Measurements from ENCODE around the gene MYT1.

MYT1 gene

GRCh38 chr20:64161356-64162238 is 2.7 kb upstream of the MYT1 start:
- DNase-seq (ENCODE audit: insufficient read length, low spot score) (no peak), FAIRE-seq (no peak)
- TF ChIP-seq POLR2A (IDR thresholded peaks at IDR 0.05; ENCODE audit: low read depth, low read length): no peak

GRCh38 chr20:64162239-64162910 is 1.9 kb upstream of the MYT1 start:
- TF ChIP-seq POLR2A (IDR thresholded peaks at IDR 0.05; ENCODE audit: low read depth, low read length): no peak
- no peak for DNase-seq (ENCODE audit: insufficient read length, low spot score)
- no peak for FAIRE-seq

GRCh38 chr20:64163776-64164122 is 503 bp upstream of the MYT1 start:
- no peak for TF ChIP-seq POLR2A (IDR thresholded peaks at IDR 0.05; ENCODE audit: low read depth, low read length)
- FAIRE-seq (no peak), DNase-seq (ENCODE audit: insufficient read length, low spot score) (no peak)

- DNase-seq (ENCODE audit: insufficient read length, low spot score): no peak
- FAIRE-seq: no peak
- no peak for TF ChIP-seq POLR2A (IDR thresholded peaks at IDR 0.05; ENCODE audit: low read depth, low read length)
Observed at GRCh38 chr20:64165866-64166600, 1.8 kb downstream of the MYT1 start.

GRCh38 chr20:64166721-64167615 is 2.7 kb downstream of the MYT1 start:
- FAIRE-seq: no peak
- TF ChIP-seq POLR2A (IDR thresholded peaks at IDR 0.05; ENCODE audit: low read depth, low read length): no peak
- DNase-seq (ENCODE audit: insufficient read length, low spot score): no peak

GRCh38 chr20:64167676-64168075 is 3.4 kb downstream of the MYT1 start:
- FAIRE-seq: no peak
- no peak for TF ChIP-seq POLR2A (IDR thresholded peaks at IDR 0.05; ENCODE audit: low read depth, low read length)
- DNase-seq (ENCODE audit: insufficient read length, low spot score): no peak

- FAIRE-seq (no peak), DNase-seq (ENCODE audit: insufficient read length, low spot score) (no peak)
- no peak for TF ChIP-seq POLR2A (IDR thresholded peaks at IDR 0.05; ENCODE audit: low read depth, low read length)
Observed at GRCh38 chr20:64168381-64169090, 4.3 kb downstream of the MYT1 start.

- no peak for DNase-seq (ENCODE audit: insufficient read length, low spot score)
- no peak for FAIRE-seq
- TF ChIP-seq POLR2A (IDR thresholded peaks at IDR 0.05; ENCODE audit: low read depth, low read length): no peak
Observed at GRCh38 chr20:64169091-64169560, 4.9 kb downstream of the MYT1 start.

- no peak for FAIRE-seq
- no peak for TF ChIP-seq POLR2A (IDR thresholded peaks at IDR 0.05; ENCODE audit: low read depth, low read length)
- no peak for DNase-seq (ENCODE audit: insufficient read length, low spot score)
Observed at GRCh38 chr20:64171211-64171610, 7.0 kb downstream of the MYT1 start.

- FAIRE-seq: no peak
- DNase-seq (ENCODE audit: insufficient read length, low spot score): no peak
- TF ChIP-seq POLR2A (IDR thresholded peaks at IDR 0.05; ENCODE audit: low read depth, low read length): no peak
Observed at GRCh38 chr20:64173116-64173515, 8.9 kb downstream of the MYT1 start.

- TF ChIP-seq POLR2A (IDR thresholded peaks at IDR 0.05; ENCODE audit: low read depth, low read length): no peak
- FAIRE-seq: no peak
- DNase-seq (ENCODE audit: insufficient read length, low spot score): no peak
Observed at GRCh38 chr20:64176551-64176950, 12.3 kb downstream of the MYT1 start.

GRCh38 chr20:64176971-64177370 is 12.7 kb downstream of the MYT1 start:
- FAIRE-seq: no peak
- DNase-seq (ENCODE audit: insufficient read length, low spot score): no peak
- no peak for TF ChIP-seq POLR2A (IDR thresholded peaks at IDR 0.05; ENCODE audit: low read depth, low read length)

GRCh38 chr20:64177384-64177783 is 13.1 kb downstream of the MYT1 start:
- DNase-seq (ENCODE audit: insufficient read length, low spot score) (no peak), FAIRE-seq (no peak)
- TF ChIP-seq POLR2A (IDR thresholded peaks at IDR 0.05; ENCODE audit: low read depth, low read length): no peak

Data from H54 (cell line).